Skeletal muscle tissue (tissue), 4 donors: Measurements from ENCODE around the gene NECAB2. TPM values are rescaled to one million over a fixed set of nuclear protein-coding genes. Genes with fewer than 3 reads are reported as not detected.

ENCODE experiments used
- H3K27ac ChIP-seq: one replicate; pipeline ENCODE4 v1.7.0; 2013; ENCODE audit warnings: mild to moderate bottlenecking, low read depth, low read length, inconsistent platforms
- H3K27me3 ChIP-seq, 3 donors: one replicate each; pipeline ENCODE4 v1.7.0; 2013; ENCODE audit warnings: low read length in 3 of 3; ENCODE audit not compliant: control insufficient read depth in 3 of 3, insufficient read depth in 3 of 3
- H3K36me3 ChIP-seq, 3 donors: one replicate each; pipeline ENCODE4 v1.7.0; 2013; ENCODE audit warnings: low read length in 3 of 3; ENCODE audit not compliant: control insufficient read depth in 3 of 3, insufficient read depth in 3 of 3
- H3K4me1 ChIP-seq, 3 donors: one replicate each; pipeline ENCODE4 v1.7.0; 2013; ENCODE audit warnings: low read length in 3 of 3, mild to moderate bottlenecking in 3 of 3; ENCODE audit not compliant: control insufficient read depth in 3 of 3, insufficient read depth in 3 of 3
- H3K4me3 ChIP-seq, 3 donors: one replicate each; pipeline ENCODE4 v1.7.0; 2013; ENCODE audit warnings: low read length in 3 of 3
- H3K9ac ChIP-seq, 3 donors: one replicate each; pipeline ENCODE4 v1.7.0; 2013; ENCODE audit warnings: low read length in 3 of 3, mild to moderate bottlenecking in 3 of 3, moderate library complexity in 2 of 3, low read depth in 1 of 3
- H3K9me3 ChIP-seq, 3 donors: one replicate each; pipeline ENCODE4 v1.7.0; 2013; ENCODE audit warnings: low read length in 3 of 3; ENCODE audit not compliant: control insufficient read depth in 3 of 3
- total RNA-seq: library from RNA; depleted of rRNA; stranded (reverse); fragments of >200 nt; gene quantifications from one replicate; pipeline ENCODE4 v1.2.3, GENCODE V29; 2014
- donor health status: Osteomylitis.

Gene NECAB2
- total RNA-seq, 1 donor from 2014 or later: not detected

DNA sequence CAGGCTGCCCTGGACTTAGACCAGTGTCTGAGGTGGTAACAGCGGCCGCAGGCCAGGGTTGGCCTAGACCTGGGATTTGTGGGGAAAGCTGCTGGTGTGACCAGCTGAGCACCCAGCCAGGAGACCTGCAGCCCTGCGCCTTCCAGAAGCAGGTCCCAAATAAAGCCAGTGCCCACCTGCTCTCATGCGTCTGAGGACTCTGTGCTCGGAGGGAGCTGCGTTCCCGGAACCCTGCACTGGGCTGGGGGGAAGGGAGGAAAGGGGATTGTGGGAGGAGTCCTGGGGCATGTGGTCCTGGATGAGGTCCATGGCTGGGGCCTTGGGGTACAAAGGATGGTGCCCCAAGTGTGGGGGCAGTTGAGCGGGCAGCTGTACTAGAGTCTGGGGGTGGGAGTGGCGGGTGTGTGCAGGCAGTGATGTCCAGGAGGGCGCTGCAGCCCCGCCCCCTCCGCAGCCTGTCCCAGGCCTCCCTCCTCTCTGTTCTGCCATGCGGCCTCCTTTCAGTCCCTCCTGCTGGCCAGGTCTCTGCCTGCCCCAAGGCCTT is 1.8 kb upstream of the NECAB2 start:
- peaks cover 0 to 12% (median 8%) of the 10 kb centered on the region in 3 donors for H3K4me1 ChIP-seq
- H3K36me3 ChIP-seq: peaks cover 30 to 33% (median 31%) of the 10 kb centered on the region in 3 donors
- H3K4me3 ChIP-seq: no peak overlapping the region
- H3K9me3 ChIP-seq: no peaks in the 10 kb centered on the region
- H3K27me3 ChIP-seq: peaks cover 0 to 7% (median 4%) of the 10 kb centered on the region in 3 donors
- H3K9ac ChIP-seq: no peak overlapping the region
- no peak overlapping the region for H3K27ac ChIP-seq

DNA sequence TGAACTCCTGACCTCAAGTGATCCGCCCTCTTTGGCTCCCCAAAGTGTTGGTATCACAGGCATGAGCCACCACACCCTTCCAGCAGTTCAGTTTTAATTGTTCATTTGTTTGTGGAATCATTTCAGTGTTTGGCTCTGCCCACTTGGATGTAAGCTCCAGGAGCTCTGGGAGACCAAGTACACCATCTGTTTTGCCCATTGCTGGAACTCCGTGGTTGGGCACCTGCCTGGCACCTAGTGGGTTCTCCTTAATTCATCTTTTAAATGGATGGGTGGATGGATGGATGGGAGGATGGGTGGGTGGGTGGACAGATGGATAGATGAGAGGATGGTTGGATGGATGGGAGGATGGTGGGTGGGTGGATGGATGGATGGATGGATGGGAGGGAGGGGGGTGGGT is 953 bp upstream of the NECAB2 start:
- H3K27me3 ChIP-seq: peaks cover 0 to 7% (median 4%) of the 10 kb centered on the region in 3 donors
- H3K9ac ChIP-seq: no peak overlapping the region
- H3K4me3 ChIP-seq: no peak overlapping the region
- H3K9me3 ChIP-seq: no peaks in the 10 kb centered on the region
- peaks cover 0 to 12% (median 8%) of the 10 kb centered on the region in 3 donors for H3K4me1 ChIP-seq
- H3K27ac ChIP-seq: no peak overlapping the region
- H3K36me3 ChIP-seq: peaks cover 22 to 28% (median 27%) of the 10 kb centered on the region in 3 donors

DNA sequence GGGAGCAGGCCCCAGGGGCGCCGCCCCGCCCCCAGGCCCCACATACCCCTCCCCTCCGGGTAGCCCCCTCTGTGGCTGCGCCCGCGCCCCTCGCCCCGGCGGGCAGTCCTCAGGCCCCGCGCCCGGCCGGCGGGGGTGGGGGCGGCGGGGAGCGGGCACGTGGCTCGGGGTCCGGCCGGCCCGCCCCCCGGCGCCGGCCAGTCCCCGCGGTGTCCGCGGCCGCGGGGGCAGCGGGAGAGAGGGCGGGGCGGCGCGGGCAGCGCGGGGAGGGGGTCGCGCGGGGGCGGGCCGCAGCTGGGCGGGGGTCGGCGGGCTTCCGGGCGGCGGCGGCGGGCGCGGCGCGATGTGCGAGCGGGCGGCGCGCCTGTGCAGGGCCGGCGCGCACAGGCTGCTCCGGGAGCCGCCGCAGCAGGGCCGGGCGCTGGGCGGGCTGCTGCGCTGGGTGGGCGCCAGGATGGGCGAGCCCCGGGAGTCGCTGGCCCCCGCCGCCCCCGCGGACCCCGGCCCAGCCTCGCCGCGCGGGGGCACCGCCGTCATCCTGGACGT is 335 bp downstream of the NECAB2 start:
- H3K9me3 ChIP-seq: no peaks in the 10 kb centered on the region
- H3K4me1 ChIP-seq: peaks cover 0 to 4% (median 2%) of the 10 kb centered on the region in 3 donors
- H3K9ac ChIP-seq: no peak overlapping the region
- H3K36me3 ChIP-seq: peaks cover 12 to 19% (median 17%) of the 10 kb centered on the region in 3 donors
- H3K27ac ChIP-seq: no peak overlapping the region
- no peak overlapping the region for H3K4me3 ChIP-seq
- H3K27me3 ChIP-seq: peaks cover 0 to 7% (median 4%) of the 10 kb centered on the region in 3 donors

DNA sequence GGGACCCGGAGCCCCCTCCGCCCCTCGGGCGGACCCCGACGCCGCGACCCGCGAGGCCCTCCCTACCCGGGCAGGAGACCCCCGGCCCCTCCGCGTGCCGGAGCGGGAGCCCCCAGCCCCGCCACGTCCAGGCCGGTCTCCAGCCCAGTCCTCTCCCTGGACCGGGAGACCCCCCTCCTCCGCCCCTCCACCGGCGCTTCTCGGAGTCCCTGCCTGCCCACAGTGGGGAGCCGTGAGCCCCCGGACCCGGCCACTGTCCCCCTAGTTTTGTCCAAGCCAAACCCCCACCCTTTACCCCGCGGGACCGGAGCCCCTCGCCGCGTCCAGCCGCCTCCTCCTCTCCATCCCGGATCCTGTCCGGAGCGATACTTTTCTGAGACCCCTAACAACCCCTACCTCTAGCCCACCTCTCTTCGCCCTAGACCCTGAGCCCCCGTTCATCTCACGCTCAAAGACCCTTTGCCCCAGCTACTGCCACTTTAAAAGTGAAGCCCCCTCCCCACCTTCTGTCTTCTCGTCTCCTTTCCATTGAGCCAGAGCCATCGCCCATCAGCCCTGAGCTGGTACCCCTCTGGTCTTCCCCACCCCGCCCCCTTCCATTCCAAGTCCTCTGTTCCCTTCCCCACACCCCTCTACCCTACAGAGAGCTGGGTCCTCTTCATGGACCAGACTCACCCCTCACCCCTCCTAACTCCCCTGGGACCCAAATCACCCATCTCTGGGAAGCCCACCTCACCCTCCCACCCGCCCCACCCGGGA is 1.0 kb downstream of the NECAB2 start:
- Histone ChIP-seq H3K4me3 (no peak overlapping the region), H3K4me1 (no peaks in the 10 kb centered on the region), H3K36me3 (peaks cover 6 to 19% (median 13%) of the 10 kb centered on the region in 3 donors)

DNA sequence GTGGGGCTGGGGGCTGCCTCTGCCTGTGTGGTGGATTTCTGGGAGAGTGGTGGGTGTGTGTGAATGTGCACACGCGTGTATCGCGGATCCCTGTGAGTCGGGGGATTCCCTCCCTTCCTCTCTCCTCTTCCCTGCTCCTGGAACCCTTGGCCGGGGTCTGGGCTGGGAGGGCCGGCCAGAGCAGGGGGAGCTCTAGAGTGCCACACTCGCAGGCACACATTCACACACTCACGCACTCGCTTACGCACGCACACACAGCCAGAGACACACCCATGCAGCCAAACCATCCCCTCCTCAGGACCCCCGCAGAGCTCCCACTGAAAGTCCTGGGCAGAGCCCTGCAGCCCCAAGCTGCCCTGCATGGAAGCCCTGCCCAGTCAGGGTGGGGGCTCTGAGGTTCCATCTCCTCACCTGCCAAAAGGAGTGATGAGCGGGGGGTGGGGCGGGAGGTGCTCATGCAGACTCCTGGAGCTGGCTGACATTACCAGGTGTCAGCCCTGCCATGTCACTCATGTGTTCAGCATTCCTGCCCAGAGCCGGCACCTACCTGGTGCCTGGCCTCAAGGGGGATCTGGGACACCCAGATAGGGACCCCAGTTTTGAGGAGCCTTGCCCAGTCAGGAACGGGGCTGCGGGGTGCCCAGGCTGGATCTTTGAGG is 1.9 kb downstream of the NECAB2 start:
- Histone ChIP-seq H3K4me3 (no peak overlapping the region), H3K4me1 (no peaks in the 10 kb centered on the region), H3K27ac (no peak overlapping the region), H3K9ac (no peak overlapping the region), H3K9me3 (no peaks in the 10 kb centered on the region), H3K36me3 (peaks cover 3 to 13% (median 9%) of the 10 kb centered on the region in 3 donors), H3K27me3 (peaks cover 2 to 13% (median 4%) of the 10 kb centered on the region in 3 donors)

More for the DNA sequence above, 1.0 kb downstream of the NECAB2 start:
- Histone ChIP-seq H3K9me3 (no peaks in the 10 kb centered on the region), H3K9ac (no peak overlapping the region), H3K27me3 (peaks cover 0 to 8% (median 4%) of the 10 kb centered on the region in 3 donors), H3K27ac (no peak overlapping the region)

DNA sequence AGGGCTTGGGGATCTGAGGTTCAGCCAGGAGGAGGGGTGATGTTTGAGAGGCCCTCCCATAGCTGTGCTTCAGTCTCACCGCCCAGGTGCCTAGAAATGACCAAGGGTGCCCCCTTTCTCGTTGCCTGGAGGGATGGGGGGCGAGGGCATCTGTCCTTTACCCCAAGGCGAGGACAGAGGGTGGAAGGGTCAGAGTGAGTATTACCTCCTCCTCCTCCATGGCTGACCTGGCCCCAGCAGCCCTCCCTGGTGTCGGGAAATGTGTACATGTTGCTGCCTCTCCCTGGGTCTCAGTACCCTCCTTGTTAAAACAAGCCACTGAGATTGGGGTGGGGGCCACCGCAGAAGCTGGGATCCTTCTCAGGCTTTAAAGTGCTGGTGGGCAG is 2.4 kb downstream of the NECAB2 start:
- Histone ChIP-seq H3K27ac (no peak overlapping the region), H3K4me1 (no peaks in the 10 kb centered on the region), H3K4me3 (no peak overlapping the region), H3K9me3 (no peaks in the 10 kb centered on the region), H3K9ac (no peak overlapping the region), H3K27me3 (peaks cover 2 to 13% (median 4%) of the 10 kb centered on the region in 3 donors), H3K36me3 (peaks cover 3 to 7% (median 7%) of the 10 kb centered on the region in 3 donors)

DNA sequence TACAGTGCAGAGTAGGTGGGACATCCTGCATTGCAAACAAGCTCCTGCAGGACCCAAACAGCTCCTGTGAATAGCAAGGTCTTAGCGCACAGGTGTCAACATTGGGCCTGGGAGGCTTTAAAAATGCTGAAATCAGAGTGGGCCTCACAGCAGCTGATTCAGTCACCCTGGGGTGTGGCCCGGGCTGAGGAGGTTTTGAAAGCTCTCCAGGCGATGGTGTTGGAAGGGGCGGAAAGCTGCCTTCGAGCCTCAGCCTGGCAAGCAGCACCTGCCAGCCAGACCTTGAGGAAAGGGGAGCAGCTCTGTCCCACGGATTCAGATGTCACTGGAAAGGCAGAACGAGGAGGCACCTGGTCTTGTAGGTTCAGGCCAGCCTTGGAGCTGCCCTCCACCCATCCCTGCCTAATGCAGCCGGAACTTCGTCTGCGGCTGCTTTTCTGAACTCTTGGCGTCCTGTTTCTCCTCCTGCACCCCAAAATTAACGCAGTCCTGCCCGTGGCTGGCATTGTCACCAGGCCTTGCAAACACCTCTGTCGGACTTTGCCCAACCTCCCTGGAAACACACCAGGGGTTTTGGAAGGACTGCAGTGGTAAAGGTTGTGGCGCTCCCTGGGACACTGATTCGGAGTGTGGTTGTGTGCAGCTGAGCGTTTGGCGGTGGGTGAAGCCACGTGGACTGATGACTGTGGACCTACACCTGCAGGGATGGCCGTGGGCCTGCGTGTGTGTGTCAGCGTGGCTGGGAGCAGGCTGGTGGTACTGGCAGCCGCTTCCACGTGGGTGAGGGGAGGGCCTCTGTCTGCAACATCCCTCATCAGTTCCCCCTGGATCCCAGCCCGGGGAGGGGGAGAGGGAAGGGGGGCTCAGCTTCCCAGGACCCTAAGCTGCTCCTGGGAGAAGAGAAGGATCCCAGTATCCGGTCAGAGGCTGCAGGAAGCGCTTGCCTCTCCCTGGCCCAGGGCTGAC is 3.4 kb downstream of the NECAB2 start:
- Histone ChIP-seq H3K36me3 (no peaks in the 10 kb centered on the region), H3K4me1 (no peaks in the 10 kb centered on the region), H3K9ac (no peak overlapping the region), H3K9me3 (no peaks in the 10 kb centered on the region), H3K4me3 (no peak overlapping the region), H3K27ac (no peak overlapping the region), H3K27me3 (peaks cover 2 to 13% (median 4%) of the 10 kb centered on the region in 3 donors)

DNA sequence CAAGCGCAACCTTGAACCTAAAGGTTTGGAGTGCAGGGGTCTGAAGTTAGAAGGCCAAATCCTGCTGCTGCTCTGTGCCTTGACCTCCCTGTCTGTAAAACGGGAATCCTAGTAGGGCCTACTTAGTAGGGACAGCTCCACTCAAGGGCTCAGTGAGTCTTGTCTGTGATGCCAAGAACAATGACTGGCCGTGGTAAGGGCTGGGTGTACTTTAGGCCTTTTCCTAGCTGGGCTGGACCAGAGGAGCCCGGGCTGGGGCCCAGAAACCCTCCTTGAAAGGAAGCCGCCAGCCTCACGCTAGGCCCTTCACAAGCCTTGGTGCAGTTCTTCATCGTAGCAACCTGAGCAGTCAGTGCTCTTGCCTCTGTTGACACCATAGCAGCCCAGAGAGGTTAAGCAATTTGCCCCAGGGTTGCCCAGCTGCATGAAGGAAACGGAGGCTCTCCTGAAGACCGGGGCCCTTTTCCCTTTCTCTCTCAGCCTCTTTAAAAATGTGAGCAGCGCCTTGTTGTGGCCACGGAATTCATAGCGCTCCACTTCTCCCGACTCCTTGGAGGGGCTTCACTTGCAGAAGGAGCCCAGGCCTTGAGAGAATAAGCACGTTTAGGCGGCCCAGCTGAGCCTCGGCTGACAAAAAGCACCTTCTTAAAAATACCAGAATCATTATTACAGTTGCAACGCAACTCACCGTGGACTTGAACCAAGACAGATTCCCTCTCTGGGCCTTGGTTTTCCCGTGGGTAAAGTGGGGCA is 4.4 kb downstream of the NECAB2 start:
- Histone ChIP-seq H3K27ac (no peak overlapping the region), H3K36me3 (no peaks in the 10 kb centered on the region), H3K9me3 (no peaks in the 10 kb centered on the region), H3K4me3 (no peak overlapping the region), H3K27me3 (peaks cover 2 to 13% (median 4%) of the 10 kb centered on the region in 3 donors), H3K4me1 (no peaks in the 10 kb centered on the region), H3K9ac (no peak overlapping the region)

DNA sequence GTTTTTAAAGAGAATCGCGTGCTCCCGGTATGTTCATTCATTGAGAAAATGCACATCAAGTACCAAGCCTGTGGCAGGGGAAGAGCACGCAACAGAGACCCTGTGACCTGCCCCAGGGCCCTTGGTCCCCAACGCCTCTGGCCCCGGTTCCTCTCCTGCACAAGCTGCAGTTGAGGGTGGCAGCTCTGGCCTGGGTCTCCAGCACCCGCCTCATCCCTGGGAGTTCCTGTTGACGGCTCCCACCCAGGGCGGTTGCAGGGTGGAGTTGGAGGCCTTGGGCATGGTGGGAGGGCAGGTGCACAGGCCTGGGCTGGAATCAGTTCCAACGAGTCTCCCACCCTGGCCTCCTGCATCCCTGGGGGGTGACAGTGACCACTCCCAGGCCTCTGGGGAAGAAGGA is 5.0 kb downstream of the NECAB2 start:
- no peaks in the 10 kb centered on the region for H3K4me1 ChIP-seq
- no peak overlapping the region for H3K27ac ChIP-seq
- no peak overlapping the region for H3K9ac ChIP-seq
- H3K36me3 ChIP-seq: no peaks in the 10 kb centered on the region
- peaks cover 0 to 3% (median 2%) of the 10 kb centered on the region in 3 donors for H3K9me3 ChIP-seq
- H3K27me3 ChIP-seq: peaks cover 2 to 13% (median 4%) of the 10 kb centered on the region in 3 donors
- H3K4me3 ChIP-seq: no peak overlapping the region
